DMS 273 (cell line): ENCODE data around the gene HMX1.

ENCODE experiments used
- DNase-seq: peaks from one replicate; lab custom pipeline; 2025; ENCODE audit not compliant: unreplicated experiment; lab: John Stamatoyannopoulos, UW

The HMX1 gene

DNA sequence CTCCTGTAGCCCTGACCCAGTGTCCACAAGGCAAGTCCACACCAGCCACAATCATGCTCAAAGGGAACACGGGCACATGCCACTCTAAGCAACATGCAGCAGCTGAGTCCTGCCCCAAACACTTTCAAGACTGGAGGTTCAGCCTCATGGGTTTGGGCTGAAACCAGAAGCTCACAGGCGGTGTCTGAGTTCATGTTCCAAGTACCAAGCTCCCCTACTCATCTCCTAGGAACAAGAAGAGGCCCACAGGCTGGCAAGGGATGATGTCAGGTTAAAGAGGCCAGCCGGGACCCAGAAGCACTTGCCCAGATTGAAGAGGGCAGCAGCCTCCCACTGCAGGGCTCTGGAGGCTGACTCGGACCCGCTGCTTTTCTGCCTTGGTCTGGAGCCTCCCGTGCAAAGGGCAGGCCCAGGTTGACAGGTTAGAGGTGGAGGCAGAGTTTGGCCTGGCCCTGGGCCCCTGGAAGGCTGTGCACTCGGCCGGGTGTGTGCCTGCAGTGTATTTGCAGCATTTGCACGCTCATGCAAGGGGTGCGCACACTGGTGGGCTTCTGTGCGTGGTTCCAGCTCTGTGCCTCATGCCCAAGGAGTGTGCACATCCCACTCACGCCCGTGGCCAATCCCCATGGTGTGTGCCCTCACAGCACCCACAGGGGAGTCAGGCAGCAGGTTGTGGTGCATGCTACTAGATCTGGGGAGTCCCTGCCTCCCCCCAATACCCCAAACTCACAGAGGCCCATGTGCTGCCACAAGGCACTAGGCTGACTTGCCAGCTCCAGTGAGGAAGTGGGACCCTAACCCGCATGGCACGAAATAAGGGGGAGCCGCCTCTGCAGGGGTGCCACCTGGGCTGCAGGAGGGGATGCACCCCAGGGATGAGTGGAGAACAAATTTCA lies 2.4 kb downstream of the HMX1 start:
- no peak for DNase-seq

DNA sequence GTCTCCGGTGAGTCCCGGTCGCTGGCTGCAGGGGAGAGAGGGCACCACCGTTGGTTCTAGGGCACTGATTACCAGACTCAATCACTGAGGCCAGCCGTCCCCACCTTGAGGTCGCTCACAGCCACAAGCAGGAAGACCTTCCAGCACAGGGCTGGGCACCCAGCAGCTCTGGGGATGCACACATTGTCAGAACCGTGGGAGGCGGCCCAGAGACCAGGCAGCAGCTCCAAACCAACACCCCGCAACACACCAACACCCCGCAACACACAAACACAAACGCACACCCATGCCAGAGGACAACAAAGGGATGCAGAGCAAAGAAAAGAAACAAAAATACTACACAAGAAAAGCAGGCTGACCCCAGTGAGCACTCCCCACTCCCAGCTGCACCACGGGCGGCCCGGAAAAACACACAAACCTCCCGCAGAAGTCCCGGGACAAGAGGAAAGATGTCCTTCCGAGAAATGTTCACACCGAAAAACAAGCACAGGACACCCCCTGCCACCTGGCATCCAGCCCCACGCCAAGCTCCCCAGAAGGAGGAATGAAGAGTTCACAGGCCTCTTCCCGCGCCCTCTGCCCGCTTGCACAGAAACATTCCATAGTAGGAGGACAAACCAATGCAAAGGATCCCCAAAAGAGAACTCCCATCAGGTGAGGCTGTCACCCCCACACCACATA lies 3.2 kb downstream of the HMX1 start:
- no peak for DNase-seq

DNA sequence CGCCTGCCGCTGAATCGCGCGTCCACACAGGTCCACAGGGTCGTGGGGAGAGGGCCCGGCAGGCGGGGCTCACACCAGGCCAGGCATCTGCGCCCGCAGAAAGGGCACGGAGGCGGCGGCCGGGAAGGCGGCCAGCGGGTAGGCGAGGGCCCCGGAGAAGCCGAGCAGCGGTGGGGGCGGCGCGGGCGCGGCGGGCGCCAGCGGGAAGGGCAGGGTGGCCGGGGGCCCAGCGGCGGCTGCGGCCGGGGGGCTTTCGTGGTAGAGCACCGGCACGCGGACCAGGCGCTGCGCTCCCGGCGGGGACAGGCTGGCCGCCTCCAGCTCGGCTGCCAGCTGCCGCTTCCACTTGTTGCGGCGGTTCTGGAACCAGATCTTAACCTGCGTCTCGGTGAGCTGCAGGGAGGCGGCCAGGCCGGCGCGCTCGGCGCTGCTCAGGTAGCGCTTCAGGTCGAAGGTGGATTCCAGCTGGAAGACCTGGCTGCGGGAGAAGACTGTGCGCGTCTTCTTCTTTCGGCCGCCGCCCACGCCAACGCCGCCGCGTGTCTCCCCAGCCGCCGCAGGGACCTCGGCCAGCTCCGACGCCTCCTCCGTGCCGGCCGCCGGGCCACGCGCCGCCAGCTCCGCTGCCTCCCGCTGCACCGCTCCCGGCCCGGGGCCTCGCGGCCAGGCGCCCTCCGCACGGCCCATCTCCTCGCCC lies 3.9 kb downstream of the HMX1 start:
- DNase-seq = no peak

DNA sequence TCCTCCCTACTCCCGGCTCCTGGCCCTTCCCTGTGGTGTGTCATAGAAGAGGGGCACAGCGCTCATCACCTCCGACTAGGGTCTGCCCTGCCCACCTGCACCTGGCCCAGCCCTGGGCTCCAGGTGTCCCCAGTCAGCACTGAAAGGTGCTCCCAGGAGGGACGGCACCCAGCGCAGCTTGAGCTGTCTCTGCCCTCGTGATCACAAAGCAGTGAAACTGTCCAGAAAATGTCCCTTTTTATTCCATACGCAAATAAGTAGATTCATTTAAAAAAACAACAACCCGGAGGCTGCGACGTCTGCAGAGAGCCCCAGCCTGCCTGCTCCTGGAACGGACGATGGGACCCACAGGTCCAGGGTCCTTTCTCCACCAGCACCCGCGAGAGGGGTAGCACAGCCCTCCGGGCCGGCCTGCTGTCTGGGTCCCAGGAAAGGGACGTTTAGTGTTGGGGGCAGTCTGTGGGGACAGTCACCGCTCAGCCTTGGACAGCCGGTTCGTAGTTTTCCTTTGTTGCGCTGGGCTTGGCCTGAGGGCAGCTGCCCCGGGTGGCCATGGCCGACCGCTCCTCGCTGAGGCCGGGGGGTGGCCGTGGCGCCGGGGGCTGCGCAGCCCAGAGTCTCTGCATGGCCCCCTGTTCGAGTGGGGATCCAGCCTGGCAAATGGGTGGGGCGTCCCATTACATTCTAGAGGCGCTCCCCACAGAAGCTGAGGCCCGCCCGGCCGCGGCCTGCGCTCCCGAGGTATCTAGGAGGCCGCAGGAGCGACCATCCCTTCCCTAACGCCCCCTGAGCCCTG lies 4.6 kb downstream of the HMX1 start:
- DNase-seq = no peak

DNA sequence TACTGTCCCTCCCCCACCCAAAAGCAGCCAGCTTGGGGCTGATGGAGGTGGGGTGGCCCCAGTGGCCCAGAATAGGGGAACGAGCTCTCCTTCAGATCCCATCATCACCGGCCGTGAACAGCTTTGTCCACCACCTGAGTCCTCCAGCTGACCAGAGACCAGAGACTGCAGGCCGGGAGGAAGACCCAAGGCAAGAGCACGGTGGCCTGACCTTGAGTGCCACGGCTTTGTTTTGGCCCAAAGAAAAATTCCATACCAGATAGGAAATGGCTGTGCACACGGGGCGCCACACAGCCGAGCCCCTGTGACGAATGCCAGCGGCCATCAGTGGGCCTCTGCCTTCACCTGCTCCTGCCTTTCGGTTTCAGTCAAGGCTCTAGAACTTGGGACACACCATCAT lies 5.2 kb downstream of the HMX1 start:
- no peak for DNase-seq

DNA sequence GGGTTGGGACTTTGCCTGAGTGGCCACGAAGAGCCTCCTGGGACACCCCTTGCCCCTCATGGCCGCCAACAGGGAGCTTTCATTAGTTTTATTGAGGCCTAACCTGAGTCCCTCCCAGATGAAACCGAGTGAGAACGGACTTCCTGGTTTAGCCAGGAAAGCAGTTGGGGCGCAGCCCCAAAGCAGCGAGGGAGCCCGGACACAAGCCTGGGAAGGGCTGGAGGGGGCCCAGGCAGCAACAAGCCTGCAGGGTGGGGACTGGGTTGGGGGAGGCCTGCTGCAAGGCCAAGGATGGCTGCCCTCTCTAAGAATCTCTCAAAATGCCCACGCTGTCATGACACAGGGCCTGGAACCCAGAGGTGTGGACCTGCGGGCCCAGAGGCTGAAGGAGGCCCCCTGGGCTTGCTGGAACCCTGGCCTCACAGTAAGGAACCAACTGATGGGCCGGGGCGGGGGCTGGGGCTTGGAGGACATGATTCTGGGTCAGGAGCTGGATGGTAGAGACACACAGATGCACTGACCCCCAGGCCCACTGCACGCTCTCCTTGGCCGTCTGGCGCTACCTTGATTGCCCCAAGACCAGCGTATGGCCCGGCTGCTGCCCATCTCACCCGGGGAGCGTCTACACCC lies 5.8 kb downstream of the HMX1 start:
- DNase-seq = no peak

DNA sequence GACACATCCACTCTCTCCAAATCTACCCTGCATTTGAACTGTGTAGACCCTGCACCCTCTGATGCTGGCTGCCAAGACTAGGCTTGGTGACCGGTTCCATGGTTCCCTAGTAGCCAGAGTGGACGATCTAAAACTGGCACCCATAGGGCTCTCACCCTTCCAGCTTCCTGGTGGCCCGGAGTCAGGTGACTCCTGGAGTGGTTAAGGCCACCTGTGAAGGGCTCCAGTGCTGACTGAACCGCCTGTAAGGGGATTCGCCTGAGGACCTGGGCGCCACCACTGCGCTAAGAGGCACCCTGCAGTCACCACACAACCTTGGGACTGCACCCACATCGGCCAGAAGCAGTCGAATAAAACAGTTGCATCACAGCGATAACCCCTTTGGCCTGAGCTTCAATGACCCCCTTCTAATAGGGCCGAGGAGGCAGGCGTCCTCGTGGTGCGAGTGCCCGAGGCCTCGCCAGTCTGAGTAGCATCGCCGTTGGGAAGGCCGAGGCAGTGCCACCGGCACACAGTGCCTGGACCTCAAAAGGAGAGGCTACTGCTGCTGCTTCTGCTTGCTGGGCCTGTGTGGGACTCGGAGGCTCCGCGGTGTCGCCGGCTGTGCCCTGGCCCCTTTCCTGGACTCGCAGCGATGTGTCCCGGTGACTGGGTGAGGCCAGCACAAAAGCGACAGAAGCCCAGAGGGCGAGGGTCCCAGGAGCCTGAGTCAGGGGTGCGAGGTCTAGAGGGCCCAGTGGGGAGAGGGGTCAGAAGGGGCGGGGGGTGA lies 6.5 kb downstream of the HMX1 start:
- no peak for DNase-seq

DNA sequence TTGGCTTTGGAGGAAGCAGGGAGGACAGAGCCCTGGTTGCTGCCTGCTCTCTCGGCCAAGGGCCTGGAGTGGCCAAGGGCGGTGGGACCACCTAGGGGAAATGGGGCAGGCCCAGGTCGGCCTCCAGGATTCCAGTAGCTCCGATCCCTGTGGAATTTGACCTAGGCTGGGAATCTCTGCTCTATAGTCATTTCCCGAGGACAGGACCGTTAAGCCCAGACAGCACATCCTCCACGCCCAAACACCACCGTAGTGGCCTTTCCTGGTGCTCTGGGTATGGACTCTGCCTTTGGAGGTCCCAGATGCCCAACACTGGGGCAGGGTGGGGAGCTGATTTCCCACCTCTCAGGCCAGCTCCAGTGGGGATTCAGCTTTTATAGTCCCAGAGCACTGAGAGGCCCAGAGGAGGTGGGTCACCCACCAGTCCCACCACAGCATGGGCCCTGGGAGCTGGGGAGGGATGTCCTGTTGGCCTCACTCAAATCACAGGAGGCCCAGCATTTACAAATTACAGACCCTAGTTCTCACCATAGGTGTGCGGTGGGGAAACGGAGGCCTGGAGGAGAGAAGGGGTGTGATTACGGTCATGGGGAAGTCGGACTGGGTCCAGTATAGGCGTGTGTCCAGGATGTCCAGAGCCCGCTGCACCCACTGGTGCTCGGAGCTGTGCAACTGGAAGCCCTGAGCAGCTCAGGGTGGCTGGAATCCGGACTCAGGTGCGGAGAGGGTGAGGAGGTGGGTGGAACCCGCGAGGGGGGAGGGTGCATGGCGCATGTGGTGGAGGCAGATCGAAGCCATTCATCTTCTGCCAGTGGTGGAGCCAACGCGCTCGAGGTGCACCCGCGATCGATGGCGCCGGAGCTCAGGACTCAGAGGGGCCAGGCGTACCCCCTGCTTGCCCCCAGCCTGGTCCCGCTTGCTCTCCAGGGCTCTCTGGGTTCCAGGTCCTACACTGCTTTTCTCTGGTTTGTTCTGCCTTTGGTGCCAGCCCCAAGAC lies 7.7 kb downstream of the HMX1 start:
- no peak for DNase-seq

DNA sequence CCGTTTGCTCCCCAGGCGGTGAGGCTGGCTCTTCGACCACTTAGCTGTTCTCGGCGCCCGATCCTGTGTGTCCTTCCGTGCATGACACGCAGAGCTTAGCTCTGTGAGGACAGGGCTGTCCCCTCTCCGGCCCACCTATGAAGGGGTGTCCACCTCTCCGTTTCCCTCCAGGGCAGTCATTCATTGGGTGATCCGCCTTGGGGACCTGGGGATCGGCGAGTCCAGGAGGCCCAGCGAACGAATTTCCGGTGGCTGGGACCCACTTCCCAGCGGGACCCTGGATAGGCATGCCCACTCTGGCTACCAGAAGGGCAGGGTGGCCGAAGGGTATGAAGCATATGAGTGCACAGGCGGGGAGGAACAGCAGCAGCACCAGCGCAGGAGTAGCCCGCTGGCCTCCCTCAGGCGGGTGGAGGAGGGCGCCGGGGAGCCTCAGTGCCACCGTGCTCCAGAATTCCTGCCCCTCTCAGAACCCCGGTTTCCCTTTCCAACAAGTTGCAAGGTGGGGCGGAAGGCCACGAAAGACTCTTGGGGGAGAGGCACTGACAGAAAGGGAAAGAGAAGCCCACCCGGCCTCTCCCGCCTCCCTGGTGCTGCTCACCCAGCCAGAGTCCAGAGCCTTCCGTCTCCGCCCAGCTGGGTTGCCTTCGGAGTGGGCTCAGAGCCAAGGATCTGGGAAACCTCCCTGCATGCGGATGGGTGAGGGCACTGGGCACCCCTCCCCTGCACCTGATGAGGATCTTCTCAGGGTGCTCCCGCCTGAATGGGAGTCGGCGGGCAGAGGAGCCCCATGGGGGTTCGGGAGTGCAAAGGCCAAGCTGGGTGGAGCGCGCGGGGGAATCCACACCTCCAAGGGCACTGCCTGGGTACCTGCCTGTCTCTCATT lies 8.6 kb downstream of the HMX1 start:
- DNase-seq = no peak

DNA sequence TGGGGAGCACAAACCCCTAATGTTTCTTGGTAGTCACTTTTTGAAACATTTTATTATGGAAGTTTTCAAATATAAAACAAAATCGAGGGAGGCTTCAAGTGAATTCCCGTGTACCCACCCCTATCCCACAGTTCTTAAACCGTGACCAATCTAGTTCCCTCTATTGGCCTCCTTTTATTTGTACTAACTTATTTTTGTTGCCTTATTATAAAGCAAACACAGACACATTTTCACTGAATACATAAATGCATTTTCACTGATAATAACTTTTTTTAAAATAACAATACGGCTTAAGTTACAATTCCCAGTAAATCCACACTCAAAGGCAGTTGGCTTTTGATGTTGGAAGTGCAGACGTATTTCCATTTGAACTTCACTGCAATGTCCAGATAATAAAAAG lies 9.3 kb downstream of the HMX1 start:
- no peak for DNase-seq

DNA sequence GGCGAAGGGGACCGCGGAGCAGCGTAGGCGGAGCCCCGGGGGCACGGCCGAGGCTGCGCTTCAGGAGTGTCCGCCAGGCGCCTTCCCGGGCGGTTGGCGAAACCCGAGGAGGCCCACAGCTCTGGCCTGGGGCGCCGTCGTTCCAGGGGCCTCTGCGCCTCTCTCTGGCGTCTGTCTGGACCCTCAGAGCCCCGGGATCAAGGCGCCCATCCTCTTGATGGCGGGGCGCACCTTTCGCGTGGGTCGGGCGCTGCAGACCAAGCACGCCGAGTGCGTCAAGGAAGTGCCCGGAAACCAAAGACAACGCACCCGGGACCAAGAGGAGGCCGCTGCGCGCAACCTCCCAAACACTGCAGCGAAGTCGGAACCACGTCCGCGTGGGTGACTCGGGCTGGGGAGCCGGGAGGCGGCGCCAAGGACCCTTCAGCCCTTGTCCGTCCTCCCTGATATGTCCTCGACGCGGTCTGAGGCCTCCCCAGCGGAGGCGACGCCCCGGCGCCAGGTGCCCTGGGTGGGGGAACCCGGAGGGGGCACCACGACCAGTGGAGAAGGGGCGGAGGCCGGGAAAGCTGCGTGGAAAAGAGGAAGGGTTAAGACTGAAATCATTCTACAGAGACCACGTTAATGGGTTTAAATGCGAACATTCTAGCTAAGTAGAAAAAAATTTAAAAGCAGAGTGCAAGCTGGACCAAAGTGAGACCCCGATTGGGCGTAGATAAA lies 9.9 kb downstream of the HMX1 start:
- DNase-seq = peak; percentile 30

DNA sequence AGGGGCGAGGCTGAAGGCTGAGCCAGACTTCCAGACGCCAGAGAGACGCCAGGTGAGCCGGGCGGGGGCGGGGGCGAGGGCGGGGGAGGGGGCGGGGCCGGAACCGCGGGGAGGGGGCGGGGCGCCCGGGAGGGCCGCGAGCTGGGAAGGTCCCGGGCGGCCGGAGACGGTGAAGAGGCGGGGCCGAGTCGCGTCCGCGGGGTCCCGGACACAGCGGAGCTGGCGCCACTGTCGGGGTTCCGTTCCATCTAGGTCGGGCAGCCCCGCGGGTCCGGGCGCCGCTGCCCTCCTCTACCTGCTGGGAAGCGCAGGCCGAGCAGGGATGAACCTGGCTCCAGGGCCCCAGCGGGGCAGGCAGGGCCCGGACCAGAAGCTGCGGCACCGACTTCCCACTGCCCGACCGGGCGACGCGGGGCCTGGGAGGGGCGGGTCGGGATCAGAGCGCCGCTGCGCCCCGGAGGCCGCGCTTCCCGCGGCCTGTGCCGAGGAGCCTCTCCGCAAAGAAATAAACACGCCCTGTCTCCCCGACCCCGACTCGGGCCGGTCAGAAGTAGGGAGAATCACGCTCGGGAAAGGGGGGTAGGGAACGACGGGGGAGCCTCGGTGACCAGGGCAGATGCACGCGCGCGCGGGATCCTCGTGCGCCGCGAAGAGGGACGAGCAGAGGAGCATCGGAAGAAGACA lies 10.6 kb downstream of the HMX1 start:
- DNase-seq = peak; percentile 30

DNA sequence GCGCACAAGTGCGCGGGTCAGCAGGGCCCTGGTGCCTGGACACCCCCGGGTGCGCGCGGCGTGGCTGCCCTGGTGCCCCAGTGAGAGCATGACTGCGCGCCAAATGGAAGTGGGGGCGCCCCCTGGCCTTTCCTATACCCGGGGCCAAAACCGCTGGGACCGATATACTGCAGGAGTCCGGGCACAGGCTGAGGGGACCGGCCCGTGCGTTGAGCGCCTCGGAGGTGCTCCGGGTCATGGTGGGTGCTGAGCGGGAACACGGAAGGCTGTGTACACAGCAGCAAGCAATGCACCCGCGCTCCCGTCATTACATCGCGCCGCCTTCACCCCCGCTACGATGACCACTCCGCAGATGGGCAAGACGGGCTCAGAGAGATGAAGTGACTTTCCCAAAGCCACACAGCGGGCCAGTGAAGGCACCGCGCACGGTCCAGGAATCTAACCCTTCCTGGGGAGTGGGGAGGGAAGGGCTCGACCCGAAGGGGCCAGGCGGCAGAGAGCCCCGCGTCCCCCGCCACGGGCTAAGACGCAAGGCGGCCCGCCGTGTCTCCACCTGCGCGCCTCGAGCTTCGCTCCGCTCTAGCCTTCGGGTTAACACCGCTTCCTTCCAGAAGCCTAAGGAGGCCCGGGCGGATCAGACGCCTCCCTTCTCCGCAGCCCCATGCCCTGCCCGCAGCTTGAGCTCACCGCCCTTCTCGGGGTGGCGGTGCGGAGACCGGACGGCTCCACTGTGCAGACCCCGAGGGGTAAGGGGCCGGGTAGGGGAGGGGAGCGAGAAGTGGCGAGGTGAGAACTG lies 11.3 kb downstream of the HMX1 start:
- DNase-seq = peak; percentile 34

DNA sequence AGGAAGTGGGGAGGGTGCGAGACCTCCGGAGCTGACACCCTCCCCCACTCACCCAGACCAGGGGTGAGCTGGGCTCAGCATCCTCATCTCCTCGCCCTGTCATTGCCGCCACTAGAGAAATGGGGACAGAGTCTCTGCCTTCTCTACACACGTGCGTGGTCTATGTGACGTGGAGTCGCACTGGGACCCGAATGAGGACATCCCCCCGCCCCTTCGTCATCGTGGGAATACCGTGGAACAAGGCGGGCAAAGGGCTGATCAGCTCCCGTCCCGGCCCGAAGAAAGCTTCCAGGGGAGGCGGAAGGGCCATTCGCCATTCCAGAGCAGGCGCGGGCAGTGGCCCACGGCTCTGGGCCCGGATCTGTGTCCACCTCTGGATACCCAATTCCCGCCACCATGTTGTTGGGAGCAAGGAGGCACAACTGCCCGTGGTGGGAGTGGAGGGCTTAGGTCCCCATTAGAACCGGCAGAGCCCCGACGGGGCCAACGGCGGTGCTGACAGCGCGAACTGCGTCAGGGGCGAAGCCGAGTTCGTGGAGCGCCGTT lies 12.0 kb downstream of the HMX1 start:
- no peak for DNase-seq

DNA sequence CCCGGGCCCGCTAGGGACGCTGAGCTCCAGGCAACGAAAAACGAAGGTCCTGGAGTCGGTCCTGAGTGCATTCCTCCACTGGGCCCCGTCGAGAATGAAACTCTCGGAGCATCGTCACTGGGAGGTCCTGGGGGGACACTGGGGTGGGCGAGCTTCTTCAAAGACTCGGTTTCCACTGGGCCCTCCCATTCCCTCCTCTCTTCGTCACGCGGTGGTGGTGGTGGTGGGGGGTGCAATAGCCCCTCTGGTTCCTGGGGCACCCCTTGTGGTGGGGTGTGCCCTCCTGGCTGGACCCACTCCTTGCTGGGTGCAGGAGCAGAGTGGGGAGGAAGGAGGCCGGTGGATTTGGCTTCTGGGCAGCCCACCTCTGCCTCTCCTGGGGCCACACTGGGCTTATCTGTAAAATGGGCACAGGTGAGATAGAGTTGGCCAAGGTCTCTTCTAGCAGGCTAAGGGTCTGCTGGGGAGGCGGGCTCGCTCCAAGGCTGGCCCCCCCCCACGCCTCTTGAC lies 12.9 kb downstream of the HMX1 start:
- no peak for DNase-seq
